Measurements from ENCODE around the gene HSDL2. TPM values are rescaled to one million over a fixed set of nuclear protein-coding genes. Genes with fewer than 3 reads are reported as not detected.
A peak's percentile ranks its signal among the peaks of the same experiment; 100 is the strongest.
"Not testable (repeated sequence)": the region's sequence is repeated elsewhere in the genome, so short reads cannot be mapped to it uniquely, and the experiment has no call there.

Gene HSDL2
- total and polyA plus RNA-seq, 5 donors from 2014 or later: 15.3 to 30.4 (median 19.7) TPM

DNA sequence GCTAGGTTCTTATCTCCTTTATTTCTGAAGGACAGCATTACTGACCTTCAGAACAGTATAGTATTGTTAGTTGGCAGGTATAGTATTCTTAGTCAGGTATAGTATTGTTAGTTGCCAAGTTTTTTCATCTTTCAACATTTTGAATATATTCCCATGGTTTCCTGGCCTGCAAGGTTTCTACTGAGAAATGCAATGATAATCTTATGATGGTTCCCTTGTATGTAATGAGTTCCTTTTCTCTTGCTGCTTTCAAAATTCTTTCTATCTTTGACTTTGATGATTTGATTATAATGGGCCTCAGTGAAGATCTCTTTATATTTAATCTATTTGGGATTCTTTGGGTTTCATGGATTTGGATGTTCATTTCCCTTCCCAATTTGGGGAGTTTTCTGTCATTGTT, 12.4 kb upstream of the HSDL2 start:
- H3K9me3 ChIP-seq (ENCODE audit: control insufficient read depth in 2 of 2, low read length in 2 of 2): peaks cover 8 to 11% of the 10 kb centered on the region in 2 experiments
- H3K27ac ChIP-seq (ENCODE audit: insufficient read depth, low read length, poor library complexity, severe bottlenecking): no peak overlapping the region
- no peaks in the 10 kb centered on the region for H3K27me3 ChIP-seq (ENCODE audit: control insufficient read depth, insufficient read depth, low read length)
- no peaks in the 10 kb centered on the region for H3K4me1 ChIP-seq (ENCODE audit: control insufficient read depth, insufficient read depth, low read length, poor library complexity, severe bottlenecking)
- DNase-seq (no peak), ATAC-seq (ENCODE audit: low read depth in 2 of 2) (no peak)
- H3K27ac Mint-ChIP-seq: no peak overlapping the region
- peaks cover 0 to 29% (median 11%) of the 10 kb centered on the region in 7 donors for H3K9me3 Mint-ChIP-seq
- H3K27me3 Mint-ChIP-seq: peaks cover 14% of the 10 kb centered on the region
- no peak overlapping the region for H3K4me3 ChIP-seq (ENCODE audit: low read depth, low read length)
- H3K4me3 Mint-ChIP-seq: no peak overlapping the region
- H3K4me1 Mint-ChIP-seq: peaks cover 0 to 2% (median 0%) of the 10 kb centered on the region in 4 donors
- peaks cover 8% of the 10 kb centered on the region for H3K36me3 Mint-ChIP-seq
- H3K36me3 ChIP-seq (ENCODE audit: control insufficient read depth, insufficient read depth, low read length): no peaks in the 10 kb centered on the region

GRCh38 chr9:112369817-112370216, 10.1 kb upstream of the HSDL2 start:
- Histone ChIP-seq H3K4me1 (ENCODE audit: control insufficient read depth, insufficient read depth, low read length, poor library complexity, severe bottlenecking) (no peaks in the 10 kb centered on the region), H3K27me3 (ENCODE audit: control insufficient read depth, insufficient read depth, low read length) (no peaks in the 10 kb centered on the region), H3K27ac (ENCODE audit: insufficient read depth, low read length, poor library complexity, severe bottlenecking) (no peak overlapping the region), H3K4me3 (ENCODE audit: low read depth, low read length) (no peak overlapping the region), H3K36me3 (ENCODE audit: control insufficient read depth, insufficient read depth, low read length) (no peaks in the 10 kb centered on the region), H3K9me3 (ENCODE audit: control insufficient read depth in 2 of 2, low read length in 2 of 2) (peaks cover 8 to 11% of the 10 kb centered on the region in 2 experiments)
- Mint-ChIP-seq H3K9me3 (peaks cover 0 to 33% (median 12%) of the 10 kb centered on the region in 7 donors), H3K4me1 (peaks cover 0 to 12% (median 9%) of the 10 kb centered on the region in 4 donors), H3K4me3 (no peak overlapping the region), H3K27me3 (peaks cover 5% of the 10 kb centered on the region), H3K36me3 (peaks cover 13% of the 10 kb centered on the region), H3K27ac (no peak overlapping the region)
- DNase-seq: no peak
- no peak for ATAC-seq (ENCODE audit: low read depth in 2 of 2)

- H3K27me3 ChIP-seq (ENCODE audit: control insufficient read depth, insufficient read depth, low read length): no peaks in the 10 kb centered on the region
- Mint-ChIP-seq H3K27me3 (peaks cover 5% of the 10 kb centered on the region), H3K27ac (no peak overlapping the region), H3K4me3 (no peak overlapping the region), H3K9me3 (peaks cover 0 to 28% (median 9%) of the 10 kb centered on the region in 7 donors), H3K4me1 (peaks cover 0 to 19% (median 11%) of the 10 kb centered on the region in 4 donors), H3K36me3 (peaks cover 19% of the 10 kb centered on the region)
- DNase-seq: no peak
- H3K4me1 ChIP-seq (ENCODE audit: control insufficient read depth, insufficient read depth, low read length, poor library complexity, severe bottlenecking): no peaks in the 10 kb centered on the region
- ATAC-seq (ENCODE audit: low read depth in 2 of 2): no peak
- H3K4me3 ChIP-seq (ENCODE audit: low read depth, low read length): no peak overlapping the region
- H3K9me3 ChIP-seq (ENCODE audit: control insufficient read depth in 2 of 2, low read length in 2 of 2): peaks cover 8 to 11% of the 10 kb centered on the region in 2 experiments
- H3K27ac ChIP-seq (ENCODE audit: insufficient read depth, low read length, poor library complexity, severe bottlenecking): no peak overlapping the region
- no peaks in the 10 kb centered on the region for H3K36me3 ChIP-seq (ENCODE audit: control insufficient read depth, insufficient read depth, low read length)
Measured at GRCh38 chr9:112371060-112371459, 8.8 kb upstream of the HSDL2 start.

- Mint-ChIP-seq H3K9me3 (peaks cover 0 to 19% (median 6%) of the 10 kb centered on the region in 7 donors), H3K4me1 (peaks cover 8 to 43% (median 29%) of the 10 kb centered on the region in 4 donors), H3K4me3 (peak overlapping the region in 1 of 4 donors; percentile 19), H3K36me3 (peaks cover 19% of the 10 kb centered on the region)
- not testable (repeated sequence) for H3K27ac ChIP-seq (ENCODE audit: insufficient read depth, low read length, poor library complexity, severe bottlenecking); H3K27ac Mint-ChIP-seq; H3K36me3 ChIP-seq (ENCODE audit: control insufficient read depth, insufficient read depth, low read length); H3K27me3 ChIP-seq (ENCODE audit: control insufficient read depth, insufficient read depth, low read length); DNase-seq; ATAC-seq (ENCODE audit: low read depth in 2 of 2); H3K9me3 ChIP-seq (ENCODE audit: control insufficient read depth in 2 of 2, low read length in 2 of 2); H3K27me3 Mint-ChIP-seq
- Histone ChIP-seq H3K4me1 (ENCODE audit: control insufficient read depth, insufficient read depth, low read length, poor library complexity, severe bottlenecking) (peaks cover 21% of the 10 kb centered on the region), H3K4me3 (ENCODE audit: low read depth, low read length) (peak overlapping the region; percentile 16)
Measured at GRCh38 chr9:112373666-112374065, 6.2 kb upstream of the HSDL2 start.

DNA sequence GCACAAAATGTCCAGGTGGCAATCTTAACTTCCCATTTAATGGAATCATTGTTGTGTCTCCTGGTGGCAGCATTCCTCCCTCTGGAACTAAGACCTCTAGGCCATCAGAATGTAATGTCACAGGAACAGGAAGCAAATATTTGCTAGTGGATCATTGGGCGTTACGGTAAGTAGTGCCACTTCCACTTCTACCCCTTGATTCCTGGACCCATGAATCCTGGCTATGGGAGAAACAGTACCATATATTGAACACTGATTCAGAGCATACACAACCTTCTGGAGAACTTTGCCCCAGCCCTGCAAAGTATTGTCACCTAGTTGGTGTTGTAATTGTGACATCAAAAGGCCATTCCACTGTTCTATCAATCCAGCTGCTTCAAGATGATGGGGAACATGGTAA, 5.7 kb upstream of the HSDL2 start:
- not testable (repeated sequence) for H3K27me3 ChIP-seq (ENCODE audit: control insufficient read depth, insufficient read depth, low read length); H3K4me3 ChIP-seq (ENCODE audit: low read depth, low read length); H3K27me3 Mint-ChIP-seq; H3K27ac Mint-ChIP-seq; DNase-seq; ATAC-seq (ENCODE audit: low read depth in 2 of 2); H3K36me3 ChIP-seq (ENCODE audit: control insufficient read depth, insufficient read depth, low read length); H3K9me3 ChIP-seq (ENCODE audit: control insufficient read depth in 2 of 2, low read length in 2 of 2); H3K27ac ChIP-seq (ENCODE audit: insufficient read depth, low read length, poor library complexity, severe bottlenecking)
- Mint-ChIP-seq H3K4me1 (peaks cover 11 to 47% (median 32%) of the 10 kb centered on the region in 4 donors), H3K4me3 (peak overlapping the region in 1 of 4 donors; percentile 19), H3K36me3 (peaks cover 18% of the 10 kb centered on the region), H3K9me3 (peaks cover 0 to 17% (median 6%) of the 10 kb centered on the region in 7 donors)
- peaks cover 24% of the 10 kb centered on the region for H3K4me1 ChIP-seq (ENCODE audit: control insufficient read depth, insufficient read depth, low read length, poor library complexity, severe bottlenecking)

GRCh38 chr9:112375361-112375760, 4.5 kb upstream of the HSDL2 start:
- H3K4me1 Mint-ChIP-seq: peaks cover 13 to 49% (median 35%) of the 10 kb centered on the region in 4 donors
- H3K4me1 ChIP-seq (ENCODE audit: control insufficient read depth, insufficient read depth, low read length, poor library complexity, severe bottlenecking): peaks cover 25% of the 10 kb centered on the region
- no peaks in the 10 kb centered on the region for H3K27me3 Mint-ChIP-seq
- H3K4me3 Mint-ChIP-seq: no peak overlapping the region
- H3K27me3 ChIP-seq (ENCODE audit: control insufficient read depth, insufficient read depth, low read length): no peaks in the 10 kb centered on the region
- no peak overlapping the region for H3K27ac ChIP-seq (ENCODE audit: insufficient read depth, low read length, poor library complexity, severe bottlenecking)
- H3K36me3 Mint-ChIP-seq: peaks cover 15% of the 10 kb centered on the region
- H3K4me3 ChIP-seq (ENCODE audit: low read depth, low read length): no peak overlapping the region
- ATAC-seq (ENCODE audit: low read depth in 2 of 2) (no peak), DNase-seq (no peak)
- peaks cover 0 to 3% of the 10 kb centered on the region in 2 experiments for H3K9me3 ChIP-seq (ENCODE audit: control insufficient read depth in 2 of 2, low read length in 2 of 2)
- peak overlapping the region in 1 of 3 donors; percentile 47 for H3K27ac Mint-ChIP-seq
- H3K36me3 ChIP-seq (ENCODE audit: control insufficient read depth, insufficient read depth, low read length): no peaks in the 10 kb centered on the region
- peaks cover 0 to 8% (median 2%) of the 10 kb centered on the region in 7 donors for H3K9me3 Mint-ChIP-seq

- Mint-ChIP-seq H3K4me1 (peaks cover 13 to 66% (median 47%) of the 10 kb centered on the region in 4 donors), H3K27ac (peak overlapping the region in 2 of 3 donors; percentile 55 to 91), H3K4me3 (peak overlapping the region; percentile 32 to 100 (median 69)), H3K36me3 (peaks cover 11% of the 10 kb centered on the region), H3K27me3 (no peaks in the 10 kb centered on the region), H3K9me3 (peaks cover 0 to 4% (median 0%) of the 10 kb centered on the region in 7 donors)
- Histone ChIP-seq H3K27ac (ENCODE audit: insufficient read depth, low read length, poor library complexity, severe bottlenecking) (no peak overlapping the region), H3K4me3 (ENCODE audit: low read depth, low read length) (peak overlapping the region; percentile 99), H3K27me3 (ENCODE audit: control insufficient read depth, insufficient read depth, low read length) (no peaks in the 10 kb centered on the region), H3K36me3 (ENCODE audit: control insufficient read depth, insufficient read depth, low read length) (no peaks in the 10 kb centered on the region), H3K9me3 (ENCODE audit: control insufficient read depth in 2 of 2, low read length in 2 of 2) (no peaks in the 10 kb centered on the region), H3K4me1 (ENCODE audit: control insufficient read depth, insufficient read depth, low read length, poor library complexity, severe bottlenecking) (peaks cover 32% of the 10 kb centered on the region)
- ATAC-seq (ENCODE audit: low read depth in 2 of 2): no peak
- DNase-seq: peak in 2 of 3 donors; percentile 17 to 65
Measured at GRCh38 chr9:112377087-112377486, 2.8 kb upstream of the HSDL2 start.

All from CD4-positive, CD25-positive, alpha-beta regulatory T cell (primary cell).